PC-3 (cell line): Measurements from ENCODE around the gene SIT1.

Experiments used
- CTCF ChIP-seq: fragments of 300-600 bp; sonication (generic); conservative IDR thresholded peaks from 2 replicates; pipeline ENCODE4 v1.5.1; 2017; ENCODE audit warnings: antibody characterized with exemption, low read depth, mild to moderate bottlenecking, low read length
- EZH2 ChIP-seq: fragments of 300-600 bp; sonication (generic); IDR thresholded peaks from one replicate; pipeline ENCODE4 v1.6.1; 2017; ENCODE audit warnings: antibody characterized with exemption, mild to moderate bottlenecking, low read length; ENCODE audit not compliant: unreplicated experiment

DNA sequence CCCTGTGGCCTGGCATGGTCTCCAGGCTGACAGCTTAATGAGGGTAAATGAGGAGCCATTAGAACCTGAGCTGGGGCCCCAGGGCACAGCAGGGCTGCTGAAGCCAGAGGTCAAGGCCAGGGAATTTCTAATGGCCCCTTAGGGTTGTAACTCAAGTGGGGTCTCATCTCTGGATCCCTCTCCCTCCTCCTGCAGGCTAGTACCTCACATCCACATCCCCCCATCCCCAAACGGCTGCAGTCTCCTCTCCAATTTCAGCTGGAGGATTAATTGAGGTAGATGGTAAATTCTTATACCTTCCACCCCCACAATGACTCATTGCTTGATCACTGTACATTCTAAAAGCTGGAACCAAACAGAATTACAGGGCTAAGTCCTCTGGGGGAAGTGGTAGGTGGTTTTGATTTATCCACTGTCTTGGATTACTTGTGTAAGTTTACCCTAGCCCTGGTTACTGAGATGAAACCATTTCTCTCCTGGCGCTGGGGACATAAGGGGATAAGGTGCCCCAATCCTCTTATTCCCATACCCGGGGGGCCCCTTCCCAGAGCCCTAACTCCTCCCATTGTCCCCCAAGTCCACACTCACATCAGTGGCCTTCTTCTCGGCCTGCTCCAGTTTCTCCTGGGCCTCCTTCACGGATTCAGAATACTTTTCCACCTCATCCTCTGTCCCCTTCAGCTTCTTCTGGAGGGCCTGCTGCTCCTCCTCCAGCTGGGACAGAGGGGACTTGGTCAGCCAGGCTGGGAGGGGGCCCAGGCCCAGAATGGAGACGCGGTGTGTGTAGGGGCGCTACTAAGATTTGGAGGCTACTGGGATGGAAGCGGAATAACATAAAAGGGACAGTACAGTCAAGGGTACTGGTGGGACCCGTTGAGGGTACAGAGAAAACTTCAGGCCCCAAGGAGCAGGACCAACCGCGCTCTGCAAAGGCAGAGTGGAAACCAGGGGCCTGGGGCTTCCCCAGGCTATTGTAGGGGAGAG is 38.1 kb upstream of the SIT1 start:
- no peak for TF ChIP-seq CTCF
- TF ChIP-seq EZH2 = no peak
